NCI-H2081 treated with DMSO at 0.1 percent for 48 hours (cell line): ENCODE measurements around the gene TTC39B.

Experiments used
- DNase-seq: peaks from one replicate; lab custom pipeline; 2025; lab: John Stamatoyannopoulos, UW

TTC39B gene

DNA sequence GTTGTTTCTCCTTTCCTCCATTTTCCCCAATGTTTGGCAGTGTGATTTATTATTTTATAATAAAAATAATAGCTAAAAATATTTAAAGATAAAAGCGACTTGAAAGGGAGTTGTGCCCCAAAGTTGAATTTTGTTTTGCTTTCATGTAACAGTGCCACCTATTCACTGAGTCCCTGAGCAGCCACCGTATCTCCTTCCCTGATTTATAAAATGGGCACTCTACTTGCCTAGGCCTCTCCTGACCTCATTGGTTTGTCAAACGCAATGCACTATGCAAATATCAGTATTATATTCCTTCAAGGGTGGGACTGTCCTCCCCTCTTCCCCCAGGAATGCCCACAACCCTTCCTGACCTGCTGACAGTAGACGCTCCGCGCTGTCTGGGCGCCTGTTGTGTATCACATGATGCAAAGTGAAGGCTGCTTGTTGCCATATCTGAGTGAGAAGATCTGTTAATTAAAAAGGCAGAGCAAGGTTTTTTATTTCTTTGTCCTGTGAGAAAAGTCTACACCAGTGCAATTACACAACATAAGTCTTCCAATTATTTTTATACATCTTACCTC, 81.4 kb downstream of the TTC39B start:
- no peak for DNase-seq

DNA sequence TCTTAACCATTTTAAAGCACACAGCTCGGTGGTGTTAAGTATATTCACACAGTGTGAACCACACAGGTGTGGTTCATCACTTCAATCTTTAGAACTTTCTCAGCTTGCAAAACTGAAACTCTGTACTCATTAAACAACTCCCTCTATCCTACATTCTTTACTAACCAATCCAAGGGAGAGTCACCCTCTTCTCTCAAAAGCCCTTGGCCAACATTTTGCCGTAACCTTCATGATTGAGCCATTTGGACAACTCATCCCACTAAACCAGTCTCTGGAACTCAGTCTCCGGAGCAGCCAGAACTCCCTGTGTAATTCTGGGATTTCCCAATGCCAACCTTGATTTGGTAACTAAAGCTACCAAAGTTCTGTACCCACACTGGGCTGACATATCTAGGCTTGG, 84.7 kb downstream of the TTC39B start:
- DNase-seq, result no peak

DNA sequence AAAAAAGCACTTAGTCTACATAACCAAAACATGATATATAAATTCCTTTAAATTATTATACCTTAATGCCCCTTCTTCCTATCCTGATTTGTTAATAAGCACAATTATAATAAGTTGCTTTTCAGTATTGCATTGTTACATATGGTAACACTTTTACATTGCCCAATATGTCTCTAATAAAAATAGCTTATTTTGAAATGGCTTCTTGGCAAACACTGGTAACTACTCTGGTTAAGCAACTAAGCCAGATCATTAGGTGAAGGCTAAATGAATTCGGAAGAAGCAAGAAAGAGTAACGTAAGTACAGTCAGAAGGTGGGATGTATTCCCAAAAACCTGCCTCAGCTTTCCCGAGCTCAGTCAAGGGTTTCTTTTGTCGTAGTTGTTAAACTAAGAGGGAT, 85.3 kb downstream of the TTC39B start:
- no peak for DNase-seq

DNA sequence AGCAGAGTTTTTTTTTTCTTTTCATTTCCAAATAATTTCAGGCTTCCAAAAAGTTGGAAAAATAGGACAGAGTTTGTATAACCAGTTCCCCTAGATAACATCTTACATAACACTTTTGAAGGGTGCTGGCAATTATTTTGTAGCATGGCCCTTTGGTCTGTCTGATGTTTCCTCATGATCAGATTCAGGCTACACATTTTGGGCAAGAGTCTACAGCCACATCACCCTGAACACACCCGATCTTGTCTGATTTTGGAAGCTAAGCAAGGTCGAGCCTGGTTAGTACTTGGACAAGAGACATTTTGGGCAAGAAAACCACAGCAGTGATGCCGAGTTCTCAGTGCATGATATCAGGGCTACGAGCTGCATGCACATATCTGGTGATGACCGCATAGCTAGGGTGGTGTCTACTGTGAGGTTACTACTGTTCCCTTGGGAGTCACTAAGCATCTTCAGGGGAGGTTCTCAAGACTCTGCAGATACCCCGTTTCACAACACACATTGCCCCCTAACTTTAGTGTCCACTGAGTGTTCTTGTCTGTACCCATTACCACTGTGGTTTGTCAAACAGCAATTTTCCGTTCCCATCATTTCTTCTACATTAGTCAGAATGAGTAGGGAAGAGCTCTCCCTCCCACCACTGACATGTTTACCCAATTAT, 86.2 kb downstream of the TTC39B start:
- DNase-seq, result no peak

DNA sequence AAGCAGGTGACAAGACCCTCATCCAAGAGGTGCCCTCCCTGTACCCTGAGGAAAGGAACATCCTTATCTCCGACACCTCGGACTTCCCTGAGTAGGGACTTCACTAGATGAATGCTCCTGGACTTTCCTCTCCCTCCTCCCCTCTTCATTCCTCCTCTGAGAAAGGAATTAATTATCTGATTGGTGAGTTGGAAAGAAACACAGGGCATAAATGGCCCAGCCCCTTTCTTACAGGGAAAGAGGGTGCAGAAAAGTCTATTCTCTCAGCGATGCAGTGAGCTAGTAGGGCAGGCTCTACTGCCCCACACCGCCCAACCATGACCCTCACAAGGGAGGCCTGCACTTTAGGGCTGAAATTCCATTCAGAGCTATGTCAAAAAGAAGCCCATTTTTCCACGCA, 87.5 kb downstream of the TTC39B start:
- DNase-seq, result no peak

DNA sequence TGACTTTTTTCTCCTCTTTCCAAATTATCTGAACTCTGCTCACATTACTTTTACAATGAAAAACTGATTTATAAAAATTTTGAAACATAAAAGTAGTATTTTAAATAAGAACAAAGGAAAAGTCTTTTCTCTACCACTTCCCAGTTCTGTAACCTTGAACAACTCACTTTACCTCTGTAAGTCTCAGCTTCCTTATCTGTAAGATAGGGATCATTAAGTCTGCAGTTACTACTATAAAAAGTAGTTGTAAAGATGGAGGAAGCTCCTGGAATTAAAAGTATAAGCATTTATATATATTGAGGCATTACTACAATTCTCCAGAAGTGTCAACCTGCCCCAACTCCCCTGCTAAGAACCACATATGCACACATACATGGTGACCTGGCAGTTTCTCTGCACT, 88.0 kb downstream of the TTC39B start:
- no peak for DNase-seq

DNA sequence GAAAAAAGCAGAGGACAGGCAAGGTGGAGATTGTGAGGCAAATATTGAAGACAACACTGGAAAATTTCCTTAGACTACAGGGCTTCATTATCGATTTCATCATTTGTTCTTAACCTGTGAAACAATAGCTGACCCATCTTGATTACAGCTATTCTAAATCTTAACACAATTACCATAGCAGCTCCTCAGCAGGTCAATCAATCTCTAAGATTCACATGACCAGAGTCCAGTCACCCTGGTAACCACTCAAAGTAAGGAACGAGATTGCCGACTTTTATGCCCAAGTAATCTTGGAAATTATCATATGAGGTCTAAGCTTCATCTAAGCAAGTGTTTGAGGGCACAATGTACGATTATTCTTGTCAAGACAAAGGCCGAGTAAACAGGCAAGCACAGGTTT, 93.8 kb downstream of the TTC39B start:
- DNase-seq, result no peak

DNA sequence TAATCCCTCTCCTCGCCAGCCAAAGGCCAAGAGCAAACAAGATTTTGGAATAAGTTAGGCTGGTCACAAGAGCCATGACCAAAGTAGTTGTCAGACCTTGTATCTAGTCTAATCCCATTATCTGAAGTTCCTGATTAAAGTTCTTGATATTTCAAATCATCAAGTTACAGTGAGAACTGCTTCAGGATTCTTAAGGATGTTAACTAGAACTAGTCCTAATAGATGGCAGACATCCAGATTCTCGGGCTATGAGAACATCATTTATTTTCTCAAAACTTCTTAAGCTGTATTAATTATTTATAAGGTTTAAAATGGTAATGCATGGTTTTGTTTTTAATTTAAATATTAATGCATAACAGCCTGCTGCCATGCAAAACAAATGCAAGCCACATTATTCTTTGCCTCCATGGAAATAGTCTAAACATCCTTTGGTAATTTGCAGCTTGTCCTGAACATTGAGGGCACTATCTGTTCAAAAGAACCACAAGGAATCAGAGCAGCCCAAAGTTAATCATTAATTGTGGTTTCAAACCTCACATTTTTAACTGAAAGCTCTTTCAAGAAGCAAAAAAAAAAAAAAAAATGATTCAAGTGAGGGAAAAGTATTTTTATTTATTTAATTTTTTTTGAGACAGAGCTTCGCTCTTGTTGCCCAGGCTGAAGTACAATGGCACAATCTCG, 95.1 kb downstream of the TTC39B start:
- no peak for DNase-seq

DNA sequence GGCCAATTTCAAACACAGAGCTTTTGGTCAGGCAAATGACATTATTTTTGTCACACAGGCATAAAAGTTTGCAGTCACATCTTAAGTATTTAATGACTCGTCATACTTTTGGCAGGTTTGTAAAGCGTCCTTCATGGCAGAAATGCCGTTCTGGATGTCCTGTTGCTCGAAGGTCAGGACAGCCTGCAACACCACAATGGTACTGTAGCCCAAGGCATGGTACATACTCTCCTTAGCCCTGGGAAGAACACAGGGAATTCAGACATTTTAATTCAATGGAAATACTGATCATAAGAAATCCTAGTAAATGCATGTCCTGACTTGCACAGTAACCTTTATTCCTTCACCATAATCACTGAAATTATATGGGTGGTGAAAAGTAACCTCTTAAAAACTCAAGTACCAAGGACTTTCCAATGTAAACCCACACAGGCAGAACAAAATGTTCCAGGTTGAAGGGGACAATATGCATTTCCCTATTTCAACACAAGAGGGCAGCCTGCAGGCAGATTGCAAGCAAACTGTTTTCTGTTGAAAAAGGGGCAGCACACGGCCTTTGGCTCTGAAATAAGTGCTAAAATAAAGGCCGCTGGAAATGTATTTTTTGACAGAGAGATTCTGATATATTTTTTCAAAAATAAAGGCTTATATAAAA, 95.7 kb downstream of the TTC39B start:
- peak; percentile 51 for DNase-seq

DNA sequence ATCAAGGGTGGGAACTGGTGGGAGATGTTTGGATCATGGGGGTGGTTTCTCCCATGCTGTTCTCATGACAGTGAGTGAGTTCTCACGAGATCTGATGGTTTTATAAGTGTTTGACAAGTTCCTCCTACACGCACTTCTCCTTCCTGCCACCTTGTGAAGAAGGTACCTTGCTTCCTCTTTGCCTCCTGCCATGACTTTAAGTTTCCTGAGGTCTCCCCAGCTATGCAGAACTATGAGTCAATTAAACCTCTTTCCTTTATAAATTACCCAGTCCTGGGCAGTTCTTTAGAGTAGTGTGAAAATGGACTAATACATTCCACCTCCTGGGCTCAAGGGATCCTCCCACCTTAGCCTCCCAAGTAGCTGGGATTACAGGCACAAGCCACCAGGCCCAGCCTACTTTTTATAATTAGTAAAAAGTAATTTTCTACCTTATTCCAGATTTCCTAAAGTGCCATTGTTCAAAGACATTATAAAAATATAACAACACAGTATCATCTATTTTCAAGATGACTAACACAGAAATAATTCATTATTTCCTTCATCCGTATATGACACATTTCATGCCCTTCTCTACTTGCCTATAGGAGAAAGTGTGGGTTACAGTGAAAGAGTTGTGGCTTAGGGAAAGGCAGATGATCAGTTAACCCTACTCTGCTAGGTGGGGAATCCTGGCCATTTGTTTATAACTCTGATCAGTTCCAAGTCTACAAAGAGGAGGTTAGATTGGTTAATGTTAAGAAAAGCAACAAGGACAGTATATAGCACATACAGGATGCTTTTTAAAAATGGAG, 99.9 kb downstream of the TTC39B start:
- no peak for DNase-seq

DNA sequence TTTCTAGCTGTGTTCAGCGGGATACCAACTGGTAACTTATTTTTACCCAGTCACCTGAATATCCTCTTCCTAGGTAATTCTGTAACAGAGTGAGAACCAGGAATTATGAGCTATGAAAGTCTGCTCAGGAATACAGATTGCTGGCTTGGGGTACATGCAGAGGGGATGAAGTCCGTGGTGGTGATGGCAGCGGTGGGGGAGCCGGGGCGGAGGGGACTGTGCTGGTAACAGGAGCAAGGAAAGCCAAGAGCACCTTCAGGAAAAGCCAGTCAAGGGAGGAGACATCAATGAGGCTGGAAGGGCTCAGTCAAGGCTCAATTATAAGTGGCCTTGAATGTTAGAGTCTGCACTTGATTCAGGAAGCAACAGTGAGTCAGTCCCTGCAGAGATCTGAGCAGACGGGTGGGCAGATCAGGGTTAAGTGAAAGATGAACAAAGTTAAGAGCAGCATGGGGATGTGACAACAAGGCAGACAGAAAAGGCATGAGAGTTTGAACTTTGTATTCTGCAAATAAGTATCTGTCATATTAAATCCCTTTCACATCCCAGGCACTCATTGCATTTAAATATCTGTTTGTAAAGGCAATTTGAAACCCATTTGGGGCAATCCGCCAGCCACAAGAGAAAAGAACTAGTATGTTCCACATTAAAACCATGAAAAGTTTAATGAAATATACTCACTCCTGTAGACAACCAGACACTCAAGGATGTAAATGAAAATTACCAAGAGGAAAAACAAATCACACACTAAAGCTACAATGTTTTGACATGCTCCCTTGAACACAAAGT, 101.2 kb downstream of the TTC39B start:
- DNase-seq, result no peak

DNA sequence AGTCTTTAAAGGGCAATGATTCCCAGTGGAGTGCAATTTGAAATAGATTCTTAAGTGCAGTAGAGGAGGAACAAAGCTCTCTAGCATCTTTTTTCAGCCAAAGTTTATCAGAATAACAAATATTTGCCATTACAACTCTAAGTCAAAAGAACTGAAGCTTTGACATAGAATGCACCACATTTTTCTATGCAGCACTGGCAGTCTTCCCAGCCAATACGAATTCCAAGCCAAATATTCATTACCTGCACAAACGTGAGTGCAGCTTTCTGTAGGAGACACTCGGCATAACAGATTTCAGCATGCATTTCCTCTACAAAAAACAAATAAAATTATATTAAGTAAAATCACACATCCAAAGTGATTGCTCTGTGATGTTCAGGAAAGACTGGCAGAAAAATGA, 103.4 kb downstream of the TTC39B start:
- no peak for DNase-seq

DNA sequence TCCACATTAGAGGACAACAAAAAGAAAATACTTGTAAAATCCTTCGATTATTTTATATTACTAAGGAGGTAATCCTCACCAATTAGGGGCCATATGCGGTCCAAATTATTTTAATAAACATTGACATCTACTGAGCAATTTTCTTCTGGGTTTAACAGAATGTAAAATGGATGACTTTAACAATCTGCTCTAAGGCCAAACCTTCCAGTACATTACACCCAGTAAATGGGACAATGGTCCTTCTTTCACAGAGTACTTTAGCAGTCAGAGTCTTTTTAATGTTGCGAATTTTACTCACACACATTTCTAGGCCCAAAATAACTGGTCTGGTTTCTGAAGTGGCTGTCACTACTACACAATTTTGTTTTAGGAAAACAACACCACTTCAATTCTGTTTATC, 106.9 kb downstream of the TTC39B start:
- DNase-seq, result no peak

DNA sequence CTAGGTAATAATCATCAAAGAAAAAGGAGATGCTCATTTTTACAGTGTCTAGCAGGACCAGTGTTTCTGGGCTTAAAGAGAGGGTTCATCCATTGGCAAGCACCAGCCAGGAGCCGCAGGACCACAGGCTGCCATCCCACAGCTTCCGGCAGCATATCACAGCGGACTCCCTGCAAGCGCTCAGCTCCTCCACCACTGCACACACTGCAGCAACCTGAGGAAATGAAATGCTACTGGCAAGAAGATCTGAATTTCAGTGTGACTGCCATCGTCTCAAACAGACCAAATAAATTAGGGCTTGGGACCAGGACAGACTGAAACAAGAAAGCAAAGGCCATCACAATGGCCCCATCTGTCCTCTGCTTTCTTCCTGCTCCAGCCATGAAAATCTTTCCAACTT, 114.2 kb downstream of the TTC39B start:
- DNase-seq, result no peak

DNA sequence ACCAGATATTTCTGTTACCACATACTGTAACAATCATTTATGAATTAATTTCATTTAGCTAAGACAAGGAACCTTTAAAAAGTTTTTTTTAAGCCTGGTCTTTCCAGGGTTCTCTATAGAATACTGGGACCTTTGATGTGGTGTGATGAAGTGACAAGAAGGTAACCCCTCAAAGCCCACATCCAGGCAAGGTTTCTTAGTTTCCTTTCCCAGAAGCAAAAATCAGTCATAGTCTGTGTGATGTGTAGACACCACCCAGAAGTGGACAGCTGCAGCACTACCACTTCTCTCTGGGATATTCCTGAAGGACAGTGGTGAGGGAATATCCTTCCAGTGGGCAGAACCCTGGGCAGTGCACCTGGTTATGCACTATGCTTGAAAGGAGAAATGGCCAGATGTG, 115.6 kb downstream of the TTC39B start:
- no peak for DNase-seq

DNA sequence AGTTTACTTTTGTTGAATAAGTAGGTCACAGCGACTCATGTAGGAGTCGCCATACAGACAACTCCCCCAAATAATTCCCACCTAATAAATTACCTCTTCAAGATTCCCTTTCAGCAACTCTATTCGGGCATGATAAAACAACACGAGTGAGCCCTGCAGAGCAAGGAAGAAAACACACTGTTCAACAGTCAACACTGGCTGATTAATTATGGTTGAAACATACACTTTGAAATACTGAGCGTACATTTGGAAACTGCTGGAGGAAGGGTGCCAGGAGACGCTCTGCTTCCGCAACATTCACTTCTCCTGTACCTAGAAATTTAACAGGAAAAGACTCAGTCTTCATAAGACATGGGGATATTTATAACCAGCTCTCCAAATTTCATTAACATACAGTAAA, 117.5 kb downstream of the TTC39B start:
- no peak for DNase-seq

DNA sequence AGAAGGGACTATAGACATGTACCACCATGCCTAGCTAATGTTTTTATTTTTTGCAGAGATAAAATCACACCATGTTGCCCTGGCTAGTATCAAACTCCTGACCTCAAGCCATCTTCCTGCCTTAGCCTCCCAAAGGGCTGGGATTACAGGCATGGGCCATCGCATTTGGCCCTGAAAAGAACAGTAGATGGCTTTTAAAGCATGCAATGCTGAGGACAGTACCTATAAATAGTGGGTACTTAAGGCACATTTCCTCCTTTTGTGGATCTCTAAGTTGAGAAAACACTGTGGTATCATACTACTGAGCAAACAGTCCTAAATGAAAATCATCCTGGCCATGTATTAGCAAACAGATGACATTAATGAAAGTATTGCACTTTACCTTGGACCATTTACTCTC, 119.4 kb downstream of the TTC39B start:
- no peak for DNase-seq

DNA sequence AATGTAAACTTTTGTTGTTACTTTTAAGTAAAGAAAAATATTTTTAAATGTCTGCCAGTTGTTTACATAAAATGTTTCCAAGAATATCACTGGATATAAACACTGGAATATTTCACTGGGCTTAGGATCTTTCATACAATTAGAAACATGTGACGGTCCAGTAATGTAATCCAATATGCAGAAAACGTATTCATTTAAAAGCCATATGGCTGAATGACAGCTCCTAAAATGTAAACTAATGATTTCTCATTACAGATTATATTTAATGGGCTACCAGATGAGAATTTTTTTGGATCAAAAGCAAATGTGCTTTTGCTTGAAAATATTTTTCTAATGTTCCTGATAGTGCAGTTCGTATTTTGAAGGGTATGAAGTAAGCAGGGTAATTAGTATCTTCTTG, 124.3 kb downstream of the TTC39B start:
- DNase-seq, result peak; percentile 47

DNA sequence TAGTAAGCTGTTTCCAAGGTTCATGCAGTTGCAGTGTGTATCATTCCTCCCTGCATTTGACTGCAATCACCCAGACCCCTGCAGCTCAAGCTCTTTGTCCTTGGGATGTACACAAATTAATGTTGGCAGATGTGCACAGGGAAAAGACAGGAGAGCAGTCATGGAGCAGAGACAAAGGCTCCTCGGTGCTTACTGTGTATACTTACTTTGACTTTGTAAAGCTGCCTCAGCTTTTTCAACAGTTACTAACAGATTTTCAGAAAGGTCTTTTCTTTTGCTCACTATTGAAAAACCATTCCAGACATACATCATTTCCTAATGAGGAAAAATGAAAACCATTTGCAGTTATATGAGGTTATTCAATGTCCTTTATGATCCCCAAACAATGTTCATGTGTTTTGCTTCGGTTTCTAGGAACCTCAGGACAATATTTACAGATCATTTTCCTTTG, 124.9 kb downstream of the TTC39B start:
- peak; percentile 98 for DNase-seq

DNA sequence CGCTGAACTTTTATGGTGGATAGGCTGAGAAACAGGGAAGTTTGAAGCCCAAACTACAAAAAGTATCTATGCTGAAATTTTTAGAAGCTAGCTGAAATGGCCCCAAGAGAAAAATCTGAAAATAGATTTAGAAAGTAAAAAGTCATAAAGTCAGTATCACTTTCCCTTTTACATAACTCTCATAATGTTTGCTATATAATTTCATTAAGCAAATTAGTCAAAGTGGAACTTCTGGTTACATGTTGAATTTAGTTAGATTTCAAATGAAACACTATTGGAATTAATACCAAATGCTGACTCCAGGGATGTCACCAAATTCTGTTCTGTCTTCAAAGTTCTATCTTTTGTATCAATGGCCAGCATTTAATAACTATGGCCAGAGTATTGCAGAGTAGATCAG, 126.9 kb downstream of the TTC39B start:
- no peak for DNase-seq

DNA sequence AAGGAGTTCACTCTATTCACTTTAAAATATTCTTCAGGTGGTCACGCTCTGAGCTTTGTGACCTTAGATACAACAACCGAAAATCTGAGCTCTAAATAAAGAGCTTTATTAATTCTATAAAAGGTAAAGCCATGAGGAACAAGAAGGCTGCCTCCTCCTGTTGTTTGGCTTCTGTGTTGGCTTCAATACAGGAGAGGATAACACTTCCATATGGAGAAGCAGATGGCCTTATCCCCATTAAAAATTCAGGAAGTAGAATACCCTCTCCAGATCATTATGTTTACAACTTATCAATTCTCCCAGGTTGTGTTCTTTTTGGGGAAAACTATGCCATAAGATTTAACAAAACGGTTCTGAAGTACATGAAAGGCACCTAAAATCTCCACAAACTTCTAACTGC, 128.4 kb downstream of the TTC39B start:
- no peak for DNase-seq

DNA sequence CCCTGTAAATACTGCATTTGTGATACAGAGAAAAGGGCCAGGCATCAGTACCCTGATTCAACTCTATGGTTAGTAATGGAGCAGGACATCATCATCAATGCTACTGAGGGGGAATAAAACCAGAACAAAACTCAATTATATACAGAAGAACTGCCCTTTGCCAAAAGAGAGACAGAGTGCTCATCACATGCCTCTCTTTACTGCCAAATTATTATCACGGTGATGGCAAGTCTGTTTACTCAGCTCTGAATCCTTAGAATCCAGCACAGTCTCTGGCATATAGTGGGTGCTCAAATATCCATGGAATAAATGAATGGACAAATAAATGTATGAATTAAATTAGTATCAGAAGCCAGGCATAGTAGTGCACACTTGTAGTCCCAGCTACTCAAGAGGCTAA, 130.2 kb downstream of the TTC39B start:
- no peak for DNase-seq
